T-helper 2 cell treated with Interferon-gamma antibody and Interleukin-4, amounts not matched to agents 100 ng/mL and 5 ng/mL, for 36 hours (primary cell): Measurements from ENCODE around the gene STUM. TPM values are rescaled to one million over a fixed set of nuclear protein-coding genes. Genes with fewer than 3 reads are reported as not detected.
"Not testable (repeated sequence)": the region's sequence is repeated elsewhere in the genome, so short reads cannot be mapped to it uniquely, and the experiment has no call there.

Experiments used
- intact Hi-C: fragments of 100-400 bp; cut with micrococcal nuclease; formaldehyde crosslinking; loops from one replicate; pipeline ENCODE4 v1.15.1; 2023
- total RNA-seq: library from RNA; stranded (reverse); gene quantifications from 2 replicates; pipeline ENCODE4 v1.2.3, GENCODE V29; 2022

STUM gene
- total RNA-seq, 1 donor from 2014 or later, result not detected

DNA sequence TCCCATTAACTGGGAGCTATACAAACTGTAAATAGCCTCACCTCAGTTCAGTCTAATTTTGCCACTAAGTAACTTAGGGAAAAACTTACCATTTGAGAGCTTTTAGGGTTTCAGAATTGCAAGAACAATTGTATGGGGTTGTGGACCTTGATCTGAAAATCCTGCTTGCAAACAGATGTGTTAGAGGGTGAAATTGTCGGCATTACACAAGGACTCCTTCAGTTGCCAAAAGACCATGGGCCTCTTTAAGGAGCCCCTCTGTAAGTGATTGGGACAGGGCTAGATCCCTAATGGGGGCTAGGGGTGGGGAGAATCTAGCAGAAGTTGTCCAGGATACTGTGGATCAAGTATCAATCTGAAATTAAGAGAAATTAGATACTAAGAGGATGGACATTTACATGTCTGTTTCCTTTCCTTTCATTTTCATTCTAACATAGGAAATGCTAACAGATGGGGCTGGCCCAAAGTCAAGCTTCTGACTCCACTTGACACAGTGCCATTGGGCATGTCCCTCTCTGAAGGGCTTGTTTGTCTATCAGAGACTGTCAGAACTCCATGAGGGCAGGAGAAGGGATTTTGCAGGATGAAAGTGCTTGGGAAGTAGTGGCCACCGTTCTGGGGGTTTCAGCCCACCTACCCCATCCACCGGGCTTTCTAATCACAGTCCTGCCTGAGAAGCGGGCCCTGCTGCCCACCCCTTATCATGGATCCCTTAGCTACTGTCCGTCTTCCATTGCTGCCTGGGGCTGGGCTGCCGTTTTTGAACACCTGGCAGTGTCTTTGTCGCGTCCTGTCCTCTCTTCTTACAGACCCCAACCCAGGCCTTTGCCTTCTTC lies 54.7 kb downstream of the STUM start:
- intact Hi-C loops, result no loop called here

DNA sequence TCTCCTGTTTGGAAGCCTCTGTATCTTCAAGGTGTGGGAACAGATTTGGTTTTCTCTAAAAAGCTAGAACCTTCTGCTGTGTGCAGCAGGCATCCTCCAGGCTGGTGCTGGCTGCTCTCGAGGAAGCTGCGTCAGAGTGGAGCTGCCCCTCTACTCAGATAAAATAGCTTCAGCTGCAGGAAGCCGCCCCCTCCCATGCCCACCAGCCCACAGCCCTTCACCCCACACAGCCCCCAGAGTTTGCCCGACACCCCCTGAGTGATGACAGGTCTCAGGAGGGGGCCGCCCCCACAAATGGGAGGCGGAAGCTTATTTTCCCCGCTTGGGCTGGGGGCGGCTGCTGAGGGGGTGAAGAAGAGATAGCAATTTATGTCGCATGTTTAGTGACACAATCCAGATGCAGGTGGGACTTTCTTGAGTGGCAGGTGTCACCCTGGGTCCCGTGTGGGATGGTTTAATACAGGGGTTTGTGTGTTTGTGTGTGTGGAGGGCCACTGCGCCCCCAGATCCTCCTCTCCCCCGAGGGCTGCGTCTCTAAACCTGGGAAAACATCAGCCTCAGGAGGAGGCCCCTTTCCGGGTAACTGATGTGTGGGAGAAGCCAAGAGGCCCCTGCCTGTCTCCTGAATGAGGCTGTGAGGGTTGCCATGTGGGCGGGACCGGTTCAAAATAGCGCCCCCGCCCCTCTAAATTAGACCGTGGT lies 55.4 kb downstream of the STUM start:
- intact Hi-C loops, result no loop called here

DNA sequence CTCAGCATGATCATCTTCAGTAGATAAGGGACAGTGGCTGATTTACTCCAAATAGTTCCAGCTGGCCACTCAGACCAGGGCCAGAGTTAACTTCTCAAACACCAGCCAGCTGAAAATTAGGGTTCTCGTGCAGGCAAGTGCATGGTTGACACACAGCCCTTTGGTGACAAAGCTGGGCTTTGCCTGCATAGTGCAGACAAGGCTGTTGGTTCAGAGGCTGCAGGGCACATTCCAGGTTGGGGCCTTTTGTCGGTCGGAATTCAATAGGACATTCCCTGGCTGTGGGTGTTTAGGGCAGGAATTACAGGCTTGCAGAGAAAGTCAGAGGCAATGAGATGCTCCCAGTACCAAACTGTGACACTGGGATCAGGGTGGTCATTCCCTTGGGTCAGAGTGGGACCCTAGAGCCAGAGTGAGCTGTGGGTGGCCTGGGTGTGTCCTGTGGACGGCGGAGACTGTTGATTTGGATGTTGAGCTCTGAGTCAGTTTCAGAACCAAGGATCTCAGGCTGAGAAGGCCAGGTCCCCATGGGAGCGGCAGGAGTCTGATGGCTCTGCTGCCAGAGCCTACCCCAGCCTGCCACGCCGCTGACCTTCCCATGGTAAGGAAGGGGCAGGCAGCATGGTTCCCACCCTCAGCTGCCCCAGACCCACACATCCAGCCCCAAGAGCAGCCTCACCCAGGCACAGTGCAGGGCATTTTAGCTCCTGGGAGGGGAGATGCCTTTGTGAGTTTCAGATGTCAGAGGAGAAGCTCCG lies 56.2 kb downstream of the STUM start:
- intact Hi-C loops, result loop anchor here (5.0 kb wide), 1 partner anchor 57 kb away; the partner anchor contains the start of gene STUM

DNA sequence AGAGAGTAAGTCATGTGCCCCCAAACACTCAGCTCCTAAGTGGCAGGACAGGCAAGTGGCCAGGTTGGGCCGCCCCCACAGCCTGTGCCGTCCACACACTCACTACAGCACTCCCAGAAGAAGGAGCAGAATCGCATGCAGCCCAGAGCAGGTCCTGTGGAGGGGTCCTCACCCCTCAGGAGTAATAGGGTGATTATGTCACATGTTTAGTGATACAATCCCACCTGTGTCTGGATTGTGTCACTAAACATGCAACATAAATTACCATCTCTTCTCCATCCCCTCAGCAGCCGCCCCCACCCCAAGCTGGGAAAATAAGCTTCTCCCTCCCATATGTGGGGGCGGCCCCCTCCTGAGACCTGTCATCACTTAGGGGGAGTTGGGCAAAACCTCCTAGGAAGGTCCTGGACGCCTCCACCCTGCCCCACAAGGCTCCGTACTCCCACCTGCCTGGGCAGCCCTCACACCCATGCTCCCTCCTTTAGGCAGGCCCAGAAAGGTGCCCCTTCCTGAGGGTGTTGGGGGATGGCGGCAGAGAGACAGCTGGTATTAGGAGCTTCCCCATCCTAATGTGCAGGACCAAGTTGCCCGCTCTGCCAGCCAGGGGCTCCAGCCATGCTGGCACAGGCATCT lies 56.9 kb downstream of the STUM start:
- intact Hi-C loops, result loop anchor here (5.0 kb wide), 1 partner anchor 58 kb away; the partner anchor contains the start of gene STUM

DNA sequence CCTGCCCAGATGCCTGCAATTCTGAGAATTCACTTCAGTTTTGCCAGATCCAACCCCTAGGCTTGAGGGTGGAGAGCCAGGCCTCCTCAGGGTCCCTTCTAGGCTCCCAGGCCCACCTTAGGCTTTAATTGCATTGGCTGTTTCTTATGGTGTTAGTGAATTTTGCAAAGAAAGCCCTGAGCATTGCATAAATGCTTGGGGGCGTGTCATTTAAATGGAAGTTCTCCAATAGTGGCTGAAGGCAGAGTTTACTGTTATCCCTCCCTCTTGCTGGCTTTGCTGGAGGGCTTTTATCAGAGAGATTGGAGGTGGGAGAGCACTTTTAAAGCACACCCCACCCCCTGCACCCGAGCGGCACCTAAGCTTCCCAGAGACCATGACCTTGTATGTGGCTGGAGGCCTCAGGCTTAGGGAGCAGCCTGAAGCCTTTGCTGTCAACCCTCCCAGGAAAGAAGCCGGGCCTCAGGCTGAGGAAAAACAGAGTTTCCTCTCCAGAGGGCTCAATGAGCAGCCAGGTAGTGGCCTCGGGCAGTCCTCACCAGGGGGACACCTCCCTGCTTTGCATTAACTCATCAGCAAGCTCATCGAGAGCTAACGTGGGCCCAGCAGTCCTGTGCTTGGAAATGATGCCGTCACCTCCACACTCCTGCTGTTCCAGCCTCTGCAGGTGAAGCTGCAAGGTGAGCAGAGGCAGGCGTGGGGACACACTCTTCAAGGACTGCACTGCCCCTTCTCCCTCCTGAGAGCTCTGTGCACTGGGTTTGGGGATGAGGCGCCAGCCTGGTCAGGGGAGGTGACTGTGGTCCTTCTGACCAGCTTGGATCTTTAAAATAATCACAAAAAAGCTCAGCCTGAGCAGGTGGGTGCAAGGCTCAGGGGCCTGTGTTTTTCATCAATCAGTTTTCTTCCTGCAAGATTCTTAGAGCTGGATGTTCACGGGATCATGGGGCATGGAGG lies 58.0 kb downstream of the STUM start:
- intact Hi-C loops, result loop anchor here (5.0 kb wide), 1 partner anchor 59 kb away; the partner anchor contains the start of gene STUM

DNA sequence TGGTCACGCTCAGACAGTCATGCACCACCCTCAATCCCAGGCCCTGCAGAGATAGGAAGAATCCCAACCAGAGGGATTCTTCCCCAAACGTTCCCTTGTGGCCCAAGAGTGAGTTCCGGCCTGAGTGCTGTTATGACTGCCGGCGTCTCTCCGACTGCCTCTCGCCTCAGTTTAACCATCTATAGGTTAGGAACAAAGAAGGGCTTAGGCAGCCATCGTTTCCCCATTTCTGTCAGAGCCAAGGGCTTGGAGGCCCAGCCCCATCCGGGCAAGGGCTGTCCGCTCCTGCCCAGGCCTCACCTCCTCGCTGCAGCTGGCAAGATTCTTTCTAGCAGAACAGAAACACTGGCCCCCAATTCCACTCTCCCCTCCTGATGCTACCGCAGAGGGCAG lies 58.7 kb downstream of the STUM start:
- intact Hi-C loops, result loop anchor here (5.0 kb wide), 1 partner anchor 60 kb away; the partner anchor contains the start of gene STUM

DNA sequence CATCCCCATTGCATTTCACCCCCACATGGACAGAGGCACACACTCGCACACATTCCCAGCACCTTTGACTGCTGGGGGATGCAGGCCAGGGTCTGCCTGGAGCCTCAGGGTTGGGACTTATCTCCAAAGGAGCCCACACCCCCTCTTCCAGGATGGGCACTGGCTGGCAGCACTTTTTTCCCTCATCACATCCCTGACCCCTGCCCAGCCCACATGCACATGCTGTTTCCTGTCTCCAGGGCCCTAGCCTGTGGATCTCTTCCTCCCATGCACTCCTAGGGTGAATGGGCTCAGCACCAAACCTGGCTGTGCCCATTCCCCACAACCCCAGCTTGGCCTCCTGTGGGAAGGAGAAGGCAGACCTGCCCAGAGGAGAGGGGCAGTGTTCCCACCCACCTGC lies 59.3 kb downstream of the STUM start:
- intact Hi-C loops, result loop anchor here (1.0 to 5.0 kb wide), 2 partner anchors 61 to 184 kb away; partner anchors contain the start of gene STUM

DNA sequence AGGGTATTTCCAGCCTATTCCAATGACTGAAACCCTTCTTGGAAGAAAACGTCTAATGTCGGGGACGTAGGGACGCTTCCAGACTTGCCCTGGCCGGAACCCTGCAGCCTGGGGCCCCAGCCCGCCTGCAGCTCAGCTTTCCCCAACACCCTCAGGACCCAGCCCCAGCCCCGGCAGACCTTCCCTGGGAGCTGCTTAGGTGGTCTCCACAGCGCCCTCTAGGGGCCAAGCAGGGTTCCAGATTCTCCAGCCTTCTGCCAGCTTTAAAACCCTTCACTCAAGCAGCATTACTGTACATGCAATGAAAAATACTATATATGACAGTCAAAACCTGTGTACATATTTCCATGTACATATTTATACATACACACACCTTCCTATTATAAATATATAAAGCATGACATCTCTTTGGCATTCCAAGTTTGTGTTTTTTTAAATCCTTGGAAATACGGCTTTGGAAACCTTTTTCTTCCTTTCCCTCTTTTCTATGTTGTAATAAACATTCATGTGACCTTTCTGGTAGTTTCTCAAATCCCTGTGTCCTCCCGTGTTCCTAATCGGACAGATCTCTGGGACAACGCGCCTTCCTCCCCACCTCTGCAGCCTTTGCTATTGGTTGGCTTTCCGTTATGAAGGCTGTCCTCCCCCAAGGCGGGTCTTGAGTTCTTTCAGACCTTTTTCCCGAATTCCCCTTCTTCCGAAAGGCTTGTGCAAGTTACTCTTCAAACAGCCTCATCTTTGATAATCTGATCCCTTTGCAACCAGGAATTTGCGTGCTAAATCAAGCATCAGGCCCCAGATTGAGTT lies 60.3 kb downstream of the STUM start:
- intact Hi-C loops, result loop anchor here (1.0 to 5.0 kb wide), 2 partner anchors 62 to 185 kb away; partner anchors contain the start of gene STUM

DNA sequence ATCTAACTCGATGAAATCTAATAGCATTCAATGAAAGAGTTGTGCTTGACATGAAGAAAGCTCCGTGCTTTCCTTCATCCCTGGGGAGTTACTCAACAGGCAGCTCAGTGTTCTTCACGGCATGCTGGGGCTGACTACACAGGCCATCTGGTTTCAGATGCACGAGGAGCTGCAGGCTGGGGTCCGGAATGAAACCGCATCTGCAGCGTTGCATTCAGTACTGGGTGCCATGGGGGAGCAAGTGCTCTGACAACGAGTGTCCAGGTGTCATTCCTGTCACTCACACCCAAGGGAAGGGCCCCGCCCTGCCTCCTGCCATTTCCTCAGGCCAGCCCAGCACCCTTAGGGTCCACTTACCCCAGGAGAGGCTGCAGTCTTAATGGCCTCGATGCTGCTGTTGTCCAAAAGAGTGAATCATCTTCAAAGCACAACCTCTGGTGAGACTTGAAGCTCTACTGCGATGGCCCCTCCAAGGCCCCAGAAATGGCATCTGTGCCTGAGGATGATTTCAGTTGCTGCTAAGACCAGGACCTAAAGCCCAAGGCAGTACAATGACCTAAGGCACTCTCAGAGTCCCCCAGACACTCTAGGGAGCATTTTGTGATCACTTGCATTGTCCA lies 61.4 kb downstream of the STUM start:
- intact Hi-C loops, result loop anchor here (5.0 kb wide), 1 partner anchor 63 kb away; the partner anchor contains the start of gene STUM

DNA sequence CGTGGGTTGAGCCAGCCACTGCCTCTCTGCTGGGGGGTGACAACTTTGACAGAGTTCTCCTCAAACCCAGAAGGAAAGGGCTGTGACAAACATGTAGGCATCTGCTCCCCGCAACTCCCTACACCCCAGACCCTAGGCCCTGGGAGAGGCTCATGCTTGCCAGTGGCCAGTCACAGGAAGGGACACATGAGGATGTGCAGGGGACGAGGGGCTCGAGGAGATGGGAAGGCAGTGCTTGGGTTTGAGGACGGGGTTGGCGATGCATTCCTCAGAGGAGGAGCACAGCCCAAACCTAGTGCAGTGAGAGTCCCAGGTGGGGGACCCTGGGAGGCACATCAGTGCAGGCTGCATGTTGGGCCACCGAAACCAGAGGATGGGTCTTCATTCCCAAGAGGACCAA lies 62.1 kb downstream of the STUM start:
- intact Hi-C loops, result no loop called here

DNA sequence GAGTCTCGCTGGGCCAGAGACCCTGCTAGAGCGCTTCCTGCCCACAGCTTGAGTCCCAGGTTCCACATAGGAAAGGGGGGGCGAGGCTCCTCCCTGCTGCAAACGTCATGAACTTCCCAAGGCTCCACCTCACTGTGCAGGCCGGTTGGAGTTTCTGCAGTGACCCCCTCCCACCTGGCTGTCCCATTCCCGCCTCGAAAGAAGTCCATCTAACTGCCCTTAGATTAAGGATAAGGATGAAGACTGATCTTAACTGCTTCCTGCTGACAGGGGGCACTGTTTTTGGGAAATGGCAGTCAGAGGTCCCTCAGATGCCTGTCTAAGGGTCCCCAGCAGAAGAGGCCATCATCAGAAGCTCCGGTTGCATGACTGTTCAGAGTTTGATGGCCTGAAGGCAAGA lies 62.7 kb downstream of the STUM start:
- intact Hi-C loops, result no loop called here

DNA sequence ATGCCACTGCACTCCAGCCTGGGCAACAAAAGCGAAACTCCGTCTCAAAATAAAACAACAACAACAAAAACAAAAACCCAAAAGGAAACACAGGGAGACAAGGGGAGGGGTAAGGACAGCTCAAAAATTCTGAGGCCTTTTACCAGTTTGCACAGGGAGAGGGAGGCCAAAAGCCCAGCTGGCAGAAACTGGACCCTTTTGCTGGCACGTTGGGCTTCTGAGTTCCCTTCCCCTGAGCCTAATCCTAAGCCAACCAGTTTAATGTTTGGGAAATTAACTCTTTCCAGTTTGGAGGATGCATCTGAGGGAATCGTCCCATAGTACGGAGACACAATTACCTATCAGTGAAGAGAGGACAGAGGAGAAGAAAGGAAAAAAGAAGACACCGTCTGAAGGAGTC lies 63.4 kb downstream of the STUM start:
- intact Hi-C loops, result not testable (repeated sequence)

DNA sequence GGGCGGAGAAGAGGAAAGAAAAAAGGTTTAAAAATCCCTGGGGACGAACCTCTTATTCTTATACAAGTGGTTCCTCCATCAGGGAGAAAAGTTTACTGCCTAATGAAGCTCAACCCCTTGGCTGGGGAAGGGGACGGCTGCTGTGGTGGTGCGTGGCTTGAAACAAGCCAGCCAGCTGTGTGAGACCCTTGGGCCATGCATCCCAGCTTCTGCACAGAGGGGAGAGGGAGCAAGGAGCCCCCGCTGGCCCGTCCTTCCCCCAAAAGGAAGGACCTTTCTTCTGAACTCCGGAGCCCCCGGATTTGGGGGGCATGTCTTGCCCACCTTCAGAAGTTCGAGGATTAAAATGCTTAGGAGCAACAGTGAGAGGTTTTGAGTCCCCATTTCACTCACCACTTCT lies 67.3 kb downstream of the STUM start:
- intact Hi-C loops, result no loop called here

DNA sequence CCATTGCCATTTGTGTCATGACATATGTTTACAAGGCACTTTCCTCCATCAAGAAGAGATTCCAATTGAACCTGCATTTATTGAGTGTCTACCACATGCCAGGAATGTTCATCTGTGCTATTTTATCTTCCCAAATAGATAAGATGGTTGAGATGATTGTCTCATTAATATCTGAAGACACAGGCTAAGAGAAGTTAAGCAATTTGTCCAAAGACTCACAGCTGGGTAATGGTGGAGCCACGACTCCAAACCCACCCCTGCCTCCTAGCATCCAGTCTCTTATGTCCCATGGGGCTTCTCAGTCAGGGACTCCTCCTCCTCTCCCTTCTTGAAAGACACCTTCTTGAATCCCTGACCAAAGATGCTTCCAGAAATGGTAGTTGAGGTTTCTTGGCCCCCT lies 68.1 kb downstream of the STUM start:
- intact Hi-C loops, result no loop called here

DNA sequence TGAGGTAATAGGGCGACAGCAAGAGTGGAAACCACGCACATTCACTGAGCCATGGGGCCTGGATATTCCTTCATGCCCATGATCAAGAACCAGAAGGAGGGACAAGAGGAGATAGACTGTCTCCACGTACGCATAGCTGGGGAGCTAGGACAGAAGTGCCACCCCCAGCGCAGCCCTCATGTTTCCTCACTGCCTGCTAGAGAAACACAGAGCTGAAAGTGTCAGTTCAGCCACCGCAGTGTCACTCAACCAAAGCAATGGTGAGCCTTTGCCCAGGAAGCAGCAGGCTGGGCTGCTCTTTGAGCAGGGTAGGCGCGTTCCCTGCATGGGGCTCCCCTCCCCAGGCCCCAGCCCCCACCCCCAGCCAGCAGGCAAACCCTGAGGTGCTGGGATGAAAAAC lies 68.5 kb downstream of the STUM start:
- intact Hi-C loops, result no loop called here

DNA sequence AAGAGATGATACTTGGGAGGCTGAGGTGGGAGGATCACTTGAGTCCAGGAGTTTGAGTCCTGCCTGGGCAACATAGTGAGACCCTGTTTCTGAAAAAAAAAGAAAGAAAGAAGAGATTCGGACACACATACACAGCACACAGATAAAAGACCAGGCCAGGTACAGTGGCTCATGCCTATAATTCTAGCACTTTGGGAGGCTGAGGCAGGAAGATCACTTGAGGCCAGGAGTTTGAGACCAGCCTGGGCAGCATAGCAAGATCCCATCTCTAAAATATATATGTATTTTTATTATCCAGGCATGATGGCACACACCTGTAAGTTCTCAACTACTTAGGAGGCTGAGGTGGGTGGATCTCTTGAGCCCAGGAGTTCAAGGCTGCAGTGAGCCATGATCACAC lies 69.2 kb downstream of the STUM start:
- intact Hi-C loops, result not testable (repeated sequence)

DNA sequence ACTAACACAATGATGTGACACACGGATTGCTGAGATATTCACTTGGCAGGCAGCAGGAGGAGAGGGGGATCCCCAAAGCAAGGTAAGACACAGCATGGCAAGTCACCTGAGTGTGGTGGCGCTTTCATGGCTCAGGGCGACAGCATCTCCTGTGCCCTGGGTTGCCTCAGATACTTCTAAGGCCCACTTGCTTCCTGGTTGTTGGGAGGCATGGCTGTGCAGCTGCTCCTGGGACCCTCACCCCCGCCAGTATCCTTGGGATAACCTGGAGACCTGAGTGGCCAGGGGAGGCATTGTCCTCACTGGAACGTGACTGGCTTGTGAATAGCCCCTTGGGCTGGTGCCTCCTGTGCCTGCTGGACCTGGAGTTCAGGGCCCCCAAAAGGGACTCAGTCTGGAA lies 69.8 kb downstream of the STUM start:
- intact Hi-C loops, result no loop called here

DNA sequence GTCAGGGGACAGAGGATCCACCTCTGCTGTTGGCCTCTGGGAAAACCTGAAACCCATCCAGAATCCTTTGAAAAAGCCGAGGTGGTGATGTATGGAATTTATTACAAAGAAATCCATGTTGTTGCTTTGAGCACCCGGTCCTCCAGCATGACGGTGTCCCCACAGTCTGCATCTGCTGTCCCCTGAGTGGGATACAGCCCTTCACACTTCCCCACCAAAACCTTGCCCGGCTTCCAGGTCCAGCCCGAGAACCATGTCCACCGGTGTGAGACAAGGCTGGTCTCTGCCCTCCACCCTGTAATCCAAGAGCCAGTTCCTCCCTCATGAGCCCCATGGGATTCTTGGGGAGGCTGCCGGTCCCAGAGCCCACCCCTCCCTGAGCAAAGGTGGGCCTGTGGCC lies 70.5 kb downstream of the STUM start:
- intact Hi-C loops, result no loop called here

DNA sequence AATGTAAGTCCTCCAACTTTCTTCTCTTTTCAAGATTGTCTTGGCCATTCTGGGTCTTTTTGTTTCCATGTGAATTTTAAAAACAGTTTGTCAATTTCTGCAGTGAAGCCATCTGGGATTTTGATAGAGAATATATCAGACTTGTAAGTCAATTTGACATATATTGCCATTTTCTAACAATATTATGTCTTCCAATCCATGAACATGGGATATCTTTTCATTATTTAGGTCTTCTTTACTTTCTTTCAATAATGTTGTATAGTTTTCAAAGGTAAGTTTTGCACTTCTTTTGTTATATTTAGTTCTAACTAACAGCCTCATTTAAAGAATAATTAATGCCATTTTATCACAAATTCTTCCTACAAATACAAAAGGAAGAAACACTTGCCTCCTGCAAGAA lies 73.4 kb downstream of the STUM start:
- intact Hi-C loops, result no loop called here
